Activated CD4-positive, alpha-beta T cell treated with anti-CD3 and anti-CD28 coated beads, Interleukin-2, Interleukin-6, amounts not matched to agents 100 ng/mL and 50 ng/mL, durations not matched to agents 16 hours and 8 hours (primary cell): ENCODE data around the gene C17orf107.
"Not testable (repeated sequence)": the region's sequence is repeated elsewhere in the genome, so short reads cannot be mapped to it uniquely, and the experiment has no call there.

ENCODE experiments used
- DNase-seq: peaks from one replicate; pipeline ENCODE4 v3.0.0-alpha.2; 2020

The C17orf107 gene

DNA sequence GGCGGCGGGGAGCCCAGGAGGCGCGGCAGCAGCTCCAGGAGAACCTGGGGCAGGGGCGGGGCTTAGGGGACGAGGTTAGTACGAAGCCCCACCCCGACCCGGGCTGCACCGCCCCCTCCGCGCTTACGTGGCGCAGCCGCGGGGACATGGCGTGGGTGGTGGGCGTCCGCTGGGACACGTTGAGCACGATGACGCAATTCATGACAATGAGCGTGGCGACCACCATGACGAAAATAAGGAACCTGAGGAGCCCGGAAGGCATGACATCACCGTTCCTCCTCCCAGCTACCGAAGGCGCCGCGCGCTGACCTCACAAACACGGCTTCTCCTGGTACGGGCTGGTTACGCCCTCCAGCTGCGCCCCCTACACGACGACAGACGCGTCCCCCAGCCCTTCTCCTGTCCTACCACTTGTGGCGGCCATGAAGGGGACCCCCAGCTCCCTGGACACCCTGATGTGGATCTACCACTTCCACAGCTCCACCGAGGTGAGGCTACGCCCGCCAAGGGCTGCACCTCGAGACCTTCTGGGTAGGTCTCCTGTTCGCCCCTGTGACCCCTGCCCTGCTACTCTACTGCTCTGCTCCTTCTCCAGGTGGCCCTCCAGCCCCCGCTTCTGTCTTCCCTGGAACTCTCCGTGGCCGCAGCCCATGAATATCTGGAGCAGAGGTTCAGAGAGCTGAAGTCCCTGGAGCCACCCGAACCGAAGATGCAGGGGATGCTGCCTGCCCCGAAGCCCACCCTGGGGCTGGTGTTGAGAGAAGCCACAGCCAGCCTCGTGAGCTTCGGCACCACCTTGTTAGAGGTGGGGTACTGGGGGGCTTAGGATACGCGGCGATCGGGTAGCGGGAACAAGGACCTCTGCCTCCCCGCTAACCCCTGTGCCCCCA, at the start of gene C17orf107:
C17orf107 (plus strand) TSS at position 196 of the 890 bp plus-strand sequence; CDS start at position 423, 227 bp downstream.
- peak; percentile 84 for DNase-seq

GRCh38 chr17:4850246-4850645, 49.1 kb upstream of the C17orf107 start:
- DNase-seq: no peak

DNA sequence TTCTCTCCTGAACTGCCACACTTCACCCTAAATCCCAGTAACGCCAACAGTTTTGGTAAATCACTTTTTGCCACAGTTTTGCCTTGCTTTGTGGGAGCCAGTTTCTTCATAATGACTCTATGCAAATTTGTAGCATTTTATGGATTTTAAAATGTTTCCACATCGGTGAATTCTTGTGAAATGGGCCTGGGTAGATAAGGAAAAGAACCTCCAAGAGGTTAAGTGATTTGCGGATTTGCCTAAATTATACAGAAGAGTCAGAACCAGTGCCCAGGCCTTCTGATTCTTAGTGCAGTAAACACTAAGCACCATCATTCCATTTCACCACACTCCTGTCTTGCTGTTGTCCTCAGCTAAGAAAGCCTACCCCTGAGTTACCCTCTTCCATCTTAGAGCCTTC, 48.3 kb upstream of the C17orf107 start:
- no peak for DNase-seq

DNA sequence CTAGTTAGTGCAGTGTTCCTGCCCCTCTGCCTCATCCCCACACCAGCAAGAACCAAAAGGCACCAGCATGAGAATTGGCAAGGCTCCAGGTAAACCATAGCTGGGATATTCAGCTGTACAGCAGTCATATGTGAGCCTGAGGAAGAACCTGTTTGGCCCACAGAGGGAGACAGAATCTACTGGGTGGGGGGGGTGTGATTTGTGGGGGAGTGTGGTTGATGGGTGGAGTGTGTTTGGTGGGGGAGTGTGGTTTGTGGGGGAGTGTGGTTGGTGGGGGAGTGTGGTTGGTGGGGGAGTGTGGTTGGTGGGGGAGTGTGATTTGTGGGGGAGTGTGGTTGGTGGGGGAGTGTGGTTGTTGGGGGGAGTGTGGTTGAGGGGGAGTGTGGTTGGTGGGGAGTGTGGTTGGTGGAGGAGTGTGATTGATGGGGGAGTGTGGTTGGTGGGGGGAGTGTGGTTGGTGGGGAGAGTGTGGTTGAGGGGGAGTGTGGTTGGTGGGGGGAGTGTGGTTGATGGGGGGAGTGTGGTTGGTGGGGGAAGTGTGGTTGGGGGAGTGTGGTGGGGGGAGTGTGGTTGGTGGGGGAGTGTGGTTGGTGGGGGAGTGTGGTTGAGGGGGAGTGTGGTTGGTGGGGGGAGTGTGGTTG, 46.6 kb upstream of the C17orf107 start:
- DNase-seq: no peak

- no peak for DNase-seq
Measured at GRCh38 chr17:4853208-4853671, 46.1 kb upstream of the C17orf107 start.

DNA sequence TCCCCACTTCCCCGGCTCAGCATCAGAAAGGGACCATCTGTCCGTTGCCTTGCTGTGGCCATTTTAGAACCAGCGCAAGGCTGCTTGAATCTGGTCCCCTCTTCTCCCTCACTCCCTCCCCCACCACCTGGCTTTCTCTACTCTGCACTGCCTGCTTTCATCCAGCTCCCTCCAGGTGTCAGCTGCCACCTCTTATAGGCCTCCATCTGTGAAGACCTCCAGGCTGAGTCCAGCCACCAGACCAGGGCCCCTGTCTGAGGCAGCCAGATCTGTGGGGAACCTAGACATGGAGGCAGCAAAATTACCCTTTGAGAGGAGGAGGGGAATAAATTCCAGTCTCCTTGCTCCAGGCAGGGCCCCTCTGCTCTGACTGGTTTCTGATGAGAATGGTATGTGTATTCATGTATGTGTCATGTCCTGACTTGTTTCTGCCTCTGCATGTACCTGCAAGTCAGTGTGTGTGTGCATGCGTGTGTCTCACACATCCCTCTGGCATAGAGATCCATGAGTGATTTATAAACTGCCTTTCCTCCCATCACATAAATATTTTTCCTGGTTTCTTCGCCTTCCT, 45.1 kb upstream of the C17orf107 start:
- DNase-seq: no peak

DNA sequence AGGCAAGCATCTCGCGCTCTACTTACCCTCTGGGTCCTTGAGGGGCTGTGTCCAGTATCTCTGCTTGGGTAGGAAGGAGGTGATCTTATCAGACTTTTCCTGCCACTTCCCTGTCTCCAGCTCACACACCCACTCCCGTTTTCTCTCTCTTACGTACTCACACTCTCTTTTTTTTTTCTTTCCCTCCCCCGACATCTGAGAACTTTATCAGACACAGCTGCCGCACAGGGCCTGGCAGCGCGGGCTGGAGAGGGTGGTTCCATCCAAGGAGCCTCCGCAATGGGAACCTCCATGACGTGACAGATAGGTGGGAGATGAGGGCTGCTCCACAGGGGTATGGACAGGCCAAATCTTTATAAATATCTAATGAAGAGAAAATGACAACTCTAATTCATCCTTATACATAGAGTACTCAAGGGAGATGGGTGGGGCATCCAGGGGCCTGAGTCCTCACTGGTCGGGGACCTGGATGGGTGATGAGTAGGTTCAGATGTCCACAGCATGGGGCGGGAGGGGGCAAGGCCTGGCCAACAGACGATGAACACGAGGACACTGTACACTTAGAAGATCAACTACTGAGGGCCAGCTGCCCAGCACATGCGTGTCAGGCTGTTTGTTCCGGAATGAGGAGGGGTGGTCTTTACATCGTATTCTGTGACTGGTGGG, 42.9 kb upstream of the C17orf107 start:
- no peak for DNase-seq

GRCh38 chr17:4856937-4857314, 42.4 kb upstream of the C17orf107 start:
- DNase-seq: no peak

GRCh38 chr17:4857347-4857746, 42.0 kb upstream of the C17orf107 start:
- not testable (repeated sequence) for DNase-seq

GRCh38 chr17:4858068-4858881, 41.1 kb upstream of the C17orf107 start:
- DNase-seq: no peak

GRCh38 chr17:4858882-4859260, 40.5 kb upstream of the C17orf107 start:
- no peak for DNase-seq

GRCh38 chr17:4859816-4860625, 39.3 kb upstream of the C17orf107 start:
- DNase-seq: no peak

DNA sequence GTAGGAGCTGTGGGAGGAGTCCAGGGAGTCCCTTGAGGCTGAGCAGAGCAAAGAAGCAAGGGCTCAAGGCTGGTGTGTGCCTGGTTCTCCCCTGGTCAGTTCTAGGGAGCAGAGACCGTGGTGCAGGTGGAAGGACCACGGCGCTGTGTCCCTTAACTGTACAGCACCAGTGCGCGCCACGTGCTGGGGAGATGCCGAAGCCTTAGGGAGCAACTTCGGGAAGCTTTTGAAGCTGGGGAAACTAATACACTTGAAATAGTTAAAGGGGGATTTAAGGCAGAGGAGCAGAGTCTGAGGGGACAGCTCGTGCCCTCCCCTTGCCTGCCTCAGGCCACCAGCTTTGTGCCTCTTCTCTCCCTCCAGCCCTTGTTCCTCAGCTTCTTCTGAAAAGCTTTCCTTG, 38.7 kb upstream of the C17orf107 start:
- no peak for DNase-seq

GRCh38 chr17:4861052-4861451, 38.3 kb upstream of the C17orf107 start:
- no peak for DNase-seq

- no peak for DNase-seq
Measured at GRCh38 chr17:4862720-4863119, 36.6 kb upstream of the C17orf107 start.

GRCh38 chr17:4863321-4863720, 36.0 kb upstream of the C17orf107 start:
- no peak for DNase-seq

DNA sequence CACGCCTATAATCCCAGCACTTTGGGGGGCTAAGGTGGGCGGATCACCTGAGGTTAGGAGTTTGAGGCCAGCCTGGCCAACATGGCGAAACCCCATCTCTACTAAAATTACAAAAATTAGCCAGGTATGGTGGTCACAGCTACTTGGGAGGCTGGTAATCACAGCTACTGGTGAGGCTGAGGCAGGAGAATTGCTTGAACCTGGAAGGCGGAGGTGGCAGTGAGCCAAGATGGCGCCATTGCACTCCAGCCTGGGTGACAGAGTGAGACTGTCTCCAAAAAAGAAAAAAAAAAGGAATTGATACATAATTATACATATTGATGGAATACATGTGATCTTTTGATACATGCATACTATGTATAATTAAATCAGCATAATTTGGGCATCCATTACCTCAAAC, 31.8 kb upstream of the C17orf107 start:
- not testable (repeated sequence) for DNase-seq

GRCh38 chr17:4869058-4869998, 30.0 kb upstream of the C17orf107 start:
- not testable (repeated sequence) for DNase-seq

DNA sequence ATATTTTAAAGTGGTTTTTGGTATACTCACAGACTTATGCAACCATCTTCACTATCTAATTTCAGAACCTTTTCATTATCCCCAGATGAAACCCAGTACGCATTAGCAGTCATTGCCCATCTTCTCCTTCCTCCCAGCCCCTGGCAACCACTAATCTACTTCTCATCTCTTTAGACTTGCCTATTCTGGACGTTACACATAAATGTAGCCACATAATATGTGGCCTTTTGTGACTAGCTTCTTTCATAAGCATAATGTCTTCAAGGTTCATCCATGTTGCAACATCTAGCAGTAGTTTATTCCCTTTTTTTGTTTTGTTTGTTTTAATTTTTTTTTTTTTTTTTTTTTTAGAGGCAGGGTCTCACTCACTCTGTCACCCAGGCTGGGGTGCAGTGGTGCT, 28.5 kb upstream of the C17orf107 start:
- no peak for DNase-seq

- no peak for DNase-seq
Measured at GRCh38 chr17:4872786-4873185, 26.6 kb upstream of the C17orf107 start.
